Lower leg skin (tissue), 4 donors: ENCODE data around the gene AP1G1. TPM values are rescaled to one million over a fixed set of nuclear protein-coding genes. Genes with fewer than 3 reads are reported as not detected.

Experiments used
- DNase-seq, 2 donors: peaks; one replicate each; pipeline ENCODE4 v3.0.0-alpha.2; 2019; ENCODE audit warnings: low spot score in 2 of 2
- H3K4me3 ChIP-seq: fragments of 200-600 bp; sonication (generic); 2 replicates; pipeline ENCODE4 v1.5.1; 2017; ENCODE audit warnings: mild to moderate bottlenecking, low read depth; ENCODE audit not compliant: poor library complexity, severe bottlenecking
- CTCF ChIP-seq, 3 donors: fragments of 450-650 bp; IDR thresholded peaks; one replicate each; pipeline ENCODE4 v1.5.1; 2016; ENCODE audit warnings: antibody characterized with exemption in 3 of 3, mild to moderate bottlenecking in 3 of 3, moderate library complexity in 2 of 3
- POLR2A ChIP-seq, 2 donors: fragments of 450-650 bp; IDR thresholded peaks; one replicate each; pipeline ENCODE4 v1.6.1; 2016 to 2017; ENCODE audit warnings: antibody characterized with exemption in 2 of 2, mild to moderate bottlenecking in 1 of 2, moderate library complexity in 1 of 2
- WGBS, 2 donors: methylation state at CpG; one replicate each; pipeline ENCODE4 v1.1.5; 2018; 5-methylcytosine and 5-hydroxymethylcytosine counted together
- intact Hi-C: fragments of 100-400 bp; cut with DNase I; formaldehyde crosslinking; loops from one replicate; pipeline ENCODE4 v1.15.0; 2023; ENCODE audit warnings: low total_unique reads
- total RNA-seq, 4 donors: library from RNA; depleted of rRNA; stranded (reverse); fragments of >200 nt; gene quantifications; one replicate each; pipeline ENCODE4 v1.1.0, GENCODE V29; 2016

The AP1G1 gene
- total RNA-seq, 4 donors from 2014 or later: 59.6 to 90.6 (median 75.9) TPM

- intact Hi-C loops: no loop called here
- 97 to 100% methylated on average over 2 of the region's 2 CpGs for WGBS, 2 donors
- H3K4me3 ChIP-seq: no peak overlapping the region
- no peak for DNase-seq
- TF ChIP-seq POLR2A (IDR thresholded peaks at IDR 0.05): no peak
- no peak for TF ChIP-seq CTCF (IDR thresholded peaks at IDR 0.05)
Measured at GRCh38 chr16:71706046-71706445, 102.6 kb downstream of the AP1G1 start.

GRCh38 chr16:71703333-71703732 is 105.3 kb downstream of the AP1G1 start:
- no peak for TF ChIP-seq CTCF (IDR thresholded peaks at IDR 0.05)
- TF ChIP-seq POLR2A (IDR thresholded peaks at IDR 0.05): no peak
- H3K4me3 ChIP-seq: no peak overlapping the region
- DNase-seq: no peak
- 80 to 94% methylated on average over 1 of the region's 1 CpG for WGBS, 2 donors
- intact Hi-C loops: no loop called here

- TF ChIP-seq CTCF (IDR thresholded peaks at IDR 0.05) (no peak), POLR2A (IDR thresholded peaks at IDR 0.05) (no peak)
- H3K4me3 ChIP-seq: no peak overlapping the region
- WGBS, 2 donors: 88 to 91% methylated on average over 4 of the region's 4 CpGs
- intact Hi-C loops: no loop called here
- no peak for DNase-seq
Measured at GRCh38 chr16:71700831-71701230, 107.8 kb downstream of the AP1G1 start.

GRCh38 chr16:71698491-71698890 is 110.1 kb downstream of the AP1G1 start:
- no peak for TF ChIP-seq CTCF (IDR thresholded peaks at IDR 0.05)
- WGBS, 2 donors: 97 to 98% methylated on average over 3 of the region's 3 CpGs
- intact Hi-C loops: no loop called here
- H3K4me3 ChIP-seq: no peak overlapping the region
- no peak for DNase-seq

- WGBS, 2 donors: 95% methylated on average over 5 of the region's 5 CpGs
- TF ChIP-seq POLR2A (IDR thresholded peaks at IDR 0.05): no peak
- TF ChIP-seq CTCF (IDR thresholded peaks at IDR 0.05): no peak
- intact Hi-C loops: no loop called here
- DNase-seq: no peak
- no peak overlapping the region for H3K4me3 ChIP-seq
Measured at GRCh38 chr16:71693164-71693563, 115.5 kb downstream of the AP1G1 start.

- TF ChIP-seq POLR2A (IDR thresholded peaks at IDR 0.05) (no peak), CTCF (IDR thresholded peaks at IDR 0.05) (no peak)
- intact Hi-C loops: no loop called here
- WGBS, 2 donors: 0 to 76% methylated on average over 1 of the region's 1 CpG
- DNase-seq: no peak
- no peak overlapping the region for H3K4me3 ChIP-seq
Measured at GRCh38 chr16:71689901-71690300, 118.7 kb downstream of the AP1G1 start.
